HUES48 (cell line): Measurements from ENCODE around the gene PWP1.

Experiments
- H3K27ac ChIP-seq: one replicate; pipeline ENCODE4 v1.7.0; 2013; ENCODE audit warnings: low read depth, low read length, inconsistent platforms
- H3K27me3 ChIP-seq: 2 replicates; pipeline ENCODE4 v1.6.1; 2013; ENCODE audit warnings: mild to moderate bottlenecking, low read length; ENCODE audit not compliant: control insufficient read depth, insufficient read depth
- H3K36me3 ChIP-seq: 2 replicates; pipeline ENCODE4 v1.6.1; 2013; ENCODE audit warnings: low read length; ENCODE audit not compliant: control insufficient read depth, insufficient read depth
- H3K4me1 ChIP-seq: 2 replicates; pipeline ENCODE4 v1.6.1; 2013; ENCODE audit warnings: mild to moderate bottlenecking, low read length; ENCODE audit not compliant: control insufficient read depth, insufficient read depth
- H3K4me3 ChIP-seq: 2 replicates; pipeline ENCODE4 v1.5.1; 2013; ENCODE audit warnings: mild to moderate bottlenecking, low read depth, low read length
- H3K9ac ChIP-seq: 2 replicates; pipeline ENCODE4 v1.6.1; 2013; ENCODE audit warnings: mild to moderate bottlenecking, low read depth, low read length, moderate library complexity
- H3K9me3 ChIP-seq: 2 replicates; pipeline ENCODE4 v1.6.1; 2013; ENCODE audit warnings: low read length; ENCODE audit not compliant: control insufficient read depth, insufficient read depth

Gene PWP1

GRCh38 chr12:107655281-107656065 is 30.1 kb upstream of the PWP1 start:
- no peaks in the 10 kb centered on the region for H3K36me3 ChIP-seq
- H3K9ac ChIP-seq, result no peak overlapping the region
- no peak overlapping the region for H3K4me3 ChIP-seq
- no peaks in the 10 kb centered on the region for H3K27me3 ChIP-seq
- H3K9me3 ChIP-seq, result no peaks in the 10 kb centered on the region
- H3K27ac ChIP-seq, result no peak overlapping the region
- peaks cover 8% of the 10 kb centered on the region; the same call in 1 of the 2 replicates for H3K4me1 ChIP-seq

- no peaks in the 10 kb centered on the region for H3K9me3 ChIP-seq
- H3K36me3 ChIP-seq, result no peaks in the 10 kb centered on the region
- no peaks in the 10 kb centered on the region for H3K27me3 ChIP-seq
- no peak overlapping the region for H3K9ac ChIP-seq
- H3K4me3 ChIP-seq, result no peak overlapping the region
- peaks cover 16% of the 10 kb centered on the region; the same call in 1 of the 2 replicates for H3K4me1 ChIP-seq
- H3K27ac ChIP-seq, result no peak overlapping the region
Observed at GRCh38 chr12:107656302-107656701, 29.3 kb upstream of the PWP1 start.

GRCh38 chr12:107657133-107657532 is 28.5 kb upstream of the PWP1 start:
- Histone ChIP-seq H3K27ac (no peak overlapping the region), H3K4me3 (no peak overlapping the region), H3K9ac (no peak overlapping the region), H3K4me1 (peaks cover 11% of the 10 kb centered on the region; the same call in 1 of the 2 replicates), H3K36me3 (no peaks in the 10 kb centered on the region), H3K9me3 (no peaks in the 10 kb centered on the region), H3K27me3 (no peaks in the 10 kb centered on the region)

DNA sequence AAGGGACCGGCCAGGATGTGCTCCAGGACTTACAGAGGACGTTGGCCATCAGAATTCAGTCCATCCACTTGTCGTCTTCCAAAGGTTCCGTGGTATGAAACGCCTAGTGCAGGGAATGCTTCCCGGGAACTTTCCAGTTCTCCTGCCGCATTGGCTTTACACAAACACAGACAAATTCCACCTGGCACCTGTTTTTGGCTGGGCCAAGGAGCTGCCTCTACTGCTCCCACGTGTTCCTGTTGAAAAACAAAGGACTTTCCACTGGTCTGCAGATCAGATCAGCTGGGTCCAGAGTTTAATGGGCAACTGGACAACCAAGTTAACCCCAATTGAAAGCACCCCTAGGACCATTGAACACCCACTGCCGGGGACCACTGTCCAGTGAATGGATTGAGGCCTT is 28.0 kb upstream of the PWP1 start:
- Histone ChIP-seq H3K4me1 (peaks cover 10% of the 10 kb centered on the region; the same call in 1 of the 2 replicates), H3K27ac (no peak overlapping the region), H3K9ac (no peak overlapping the region), H3K9me3 (no peaks in the 10 kb centered on the region), H3K27me3 (no peaks in the 10 kb centered on the region), H3K4me3 (no peak overlapping the region), H3K36me3 (no peaks in the 10 kb centered on the region)

GRCh38 chr12:107660235-107660634 is 25.4 kb upstream of the PWP1 start:
- H3K27ac ChIP-seq, result no peak overlapping the region
- H3K4me1 ChIP-seq, result peaks cover 14% of the 10 kb centered on the region
- H3K36me3 ChIP-seq, result no peaks in the 10 kb centered on the region
- no peaks in the 10 kb centered on the region for H3K27me3 ChIP-seq
- H3K9me3 ChIP-seq, result no peaks in the 10 kb centered on the region
- no peak overlapping the region for H3K4me3 ChIP-seq
- H3K9ac ChIP-seq, result no peak overlapping the region

- Histone ChIP-seq H3K4me3 (no peak overlapping the region), H3K27ac (no peak overlapping the region), H3K4me1 (peaks cover 20% of the 10 kb centered on the region), H3K9me3 (no peaks in the 10 kb centered on the region), H3K36me3 (no peaks in the 10 kb centered on the region), H3K9ac (no peak overlapping the region), H3K27me3 (no peaks in the 10 kb centered on the region)
Observed at GRCh38 chr12:107660861-107661415, 24.7 kb upstream of the PWP1 start.

GRCh38 chr12:107661830-107662229 is 23.8 kb upstream of the PWP1 start:
- H3K4me3 ChIP-seq, result no peak overlapping the region
- no peaks in the 10 kb centered on the region for H3K36me3 ChIP-seq
- H3K27me3 ChIP-seq, result no peaks in the 10 kb centered on the region
- no peak overlapping the region for H3K9ac ChIP-seq
- peaks cover 20% of the 10 kb centered on the region for H3K4me1 ChIP-seq
- H3K9me3 ChIP-seq, result no peaks in the 10 kb centered on the region
- H3K27ac ChIP-seq, result no peak overlapping the region

DNA sequence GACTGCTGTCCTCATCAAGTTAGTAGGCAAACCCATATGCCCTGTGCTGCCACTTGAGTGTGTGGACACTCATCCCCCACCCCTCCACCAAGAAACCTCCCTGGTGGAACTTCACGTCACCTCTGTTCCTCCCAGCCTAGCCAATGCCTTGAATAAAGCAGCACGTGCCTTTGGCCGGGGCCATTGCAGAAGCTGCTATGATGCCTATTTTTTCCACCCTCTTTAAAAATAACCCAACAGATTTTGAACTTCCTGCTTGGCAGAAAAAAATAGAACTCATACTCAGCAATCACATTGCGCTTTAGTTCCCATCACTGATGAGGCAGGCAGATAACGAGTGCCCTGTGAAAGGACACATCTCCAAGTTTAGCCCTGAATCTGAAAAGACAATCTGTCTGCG is 23.1 kb upstream of the PWP1 start:
- H3K9ac ChIP-seq, result no peak overlapping the region
- no peak overlapping the region for H3K27ac ChIP-seq
- no peaks in the 10 kb centered on the region for H3K9me3 ChIP-seq
- H3K27me3 ChIP-seq, result no peaks in the 10 kb centered on the region
- H3K4me1 ChIP-seq, result peaks cover 20% of the 10 kb centered on the region
- no peaks in the 10 kb centered on the region for H3K36me3 ChIP-seq
- H3K4me3 ChIP-seq, result no peak overlapping the region

DNA sequence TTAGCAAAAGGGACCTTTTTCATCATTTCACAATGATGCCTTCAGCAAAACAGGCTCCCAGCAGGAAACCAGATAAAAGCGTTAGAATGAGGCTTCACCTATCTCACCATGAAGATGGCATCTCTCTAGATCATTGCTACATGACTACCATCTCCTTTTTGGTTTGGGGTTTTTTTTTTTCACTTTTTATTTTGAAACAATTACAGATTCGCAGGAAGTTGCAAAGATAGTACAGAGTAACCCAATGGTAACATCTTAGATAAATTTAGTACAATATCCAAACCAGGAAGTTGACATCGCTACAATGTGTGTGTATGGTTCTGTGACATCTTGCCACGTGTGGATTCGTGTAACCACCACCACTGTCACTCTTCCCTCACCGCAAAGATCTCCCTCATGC is 22.3 kb upstream of the PWP1 start:
- H3K4me3 ChIP-seq, result no peak overlapping the region

GRCh38 chr12:107666009-107666408 is 19.6 kb upstream of the PWP1 start:
- H3K4me3 ChIP-seq, result no peak overlapping the region
- no peaks in the 10 kb centered on the region for H3K36me3 ChIP-seq
- no peaks in the 10 kb centered on the region for H3K9me3 ChIP-seq
- no peak overlapping the region for H3K9ac ChIP-seq
- no peak overlapping the region for H3K27ac ChIP-seq
- no peaks in the 10 kb centered on the region for H3K27me3 ChIP-seq
- peaks cover 22% of the 10 kb centered on the region for H3K4me1 ChIP-seq

More for the DNA sequence above, 22.3 kb upstream of the PWP1 start:
- Histone ChIP-seq H3K4me1 (peaks cover 20% of the 10 kb centered on the region), H3K27me3 (no peaks in the 10 kb centered on the region), H3K9ac (no peak overlapping the region), H3K27ac (no peak overlapping the region), H3K9me3 (no peaks in the 10 kb centered on the region), H3K36me3 (no peaks in the 10 kb centered on the region)

DNA sequence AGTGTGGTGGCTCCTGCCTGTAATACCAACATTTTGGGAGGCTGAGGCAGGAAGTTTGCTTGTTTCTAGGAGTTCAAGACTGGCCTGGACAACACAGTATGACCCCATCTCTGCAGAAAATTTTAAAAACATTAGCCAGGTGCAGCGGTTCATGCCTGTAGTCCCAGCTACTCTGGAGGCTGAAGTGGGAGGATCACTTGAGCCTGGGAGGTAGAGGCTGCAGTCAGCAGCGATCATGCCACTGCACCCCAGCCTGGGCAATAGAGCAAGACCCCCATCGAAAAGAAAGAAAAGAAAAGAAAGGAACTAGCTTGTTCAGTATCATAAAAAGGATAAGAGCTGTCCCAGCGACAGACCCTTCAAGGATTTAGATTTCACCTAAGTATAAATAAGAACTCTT is 18.1 kb upstream of the PWP1 start:
- Histone ChIP-seq H3K4me1 (peaks cover 22% of the 10 kb centered on the region), H3K27me3 (no peaks in the 10 kb centered on the region), H3K36me3 (no peaks in the 10 kb centered on the region), H3K9me3 (no peaks in the 10 kb centered on the region), H3K27ac (no peak overlapping the region), H3K4me3 (no peak overlapping the region), H3K9ac (no peak overlapping the region)
